Cerebellar cortex (tissue), 1 donor: ENCODE results near the gene TRRAP.
"Not testable (repeated sequence)": the region's sequence is repeated elsewhere in the genome, so short reads cannot be mapped to it uniquely, and the experiment has no call there.

Source experiments
- DNase-seq: peaks from one replicate; pipeline ENCODE4 v3.0.0-alpha.2; 2015; ENCODE audit warnings: low spot score

TRRAP gene

GRCh38 chr7:99030457-99030856 lies 152.1 kb downstream of the TRRAP start:
- DNase-seq = no peak

GRCh38 chr7:99030951-99031350 lies 152.6 kb downstream of the TRRAP start:
- DNase-seq = no peak

DNA sequence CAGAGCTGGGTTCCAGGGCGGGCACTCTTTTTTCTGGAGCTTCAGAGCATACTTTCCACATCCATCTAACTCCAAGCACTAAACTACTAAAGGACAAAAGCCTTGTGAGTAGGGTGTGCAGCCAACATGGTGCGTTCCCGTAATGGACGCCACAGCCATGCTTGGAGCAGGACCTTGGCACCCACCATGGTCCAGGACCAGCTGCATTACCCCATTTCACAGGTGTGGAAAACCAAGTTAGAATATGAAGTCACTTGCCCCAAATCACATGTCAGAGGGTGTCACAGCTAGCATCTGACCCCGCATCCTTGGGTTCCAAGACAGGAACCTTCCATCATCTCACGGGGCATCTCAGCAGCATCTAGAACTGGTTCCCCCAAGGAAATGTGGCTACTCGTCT lies 153.2 kb downstream of the TRRAP start:
- DNase-seq = no peak

DNA sequence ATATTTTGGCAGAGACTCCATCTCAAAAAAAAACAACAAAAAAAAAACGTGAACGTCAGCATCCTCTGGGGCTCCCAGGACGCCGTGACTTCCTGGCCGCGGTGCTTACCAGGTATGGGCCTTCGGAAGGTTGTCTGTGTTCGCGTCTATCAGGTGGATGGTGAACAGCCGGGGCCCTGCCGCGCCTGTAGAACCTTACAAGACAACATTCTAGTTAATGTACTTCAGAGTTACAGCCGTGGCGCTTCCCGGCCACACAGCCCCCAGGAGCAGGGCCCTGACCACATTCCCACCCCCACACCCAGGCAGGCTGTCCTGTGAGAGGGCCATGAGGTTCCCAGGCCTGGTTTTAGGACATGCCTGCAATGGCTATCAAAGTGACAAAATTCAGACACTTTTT lies 154.6 kb downstream of the TRRAP start:
- no peak for DNase-seq

DNA sequence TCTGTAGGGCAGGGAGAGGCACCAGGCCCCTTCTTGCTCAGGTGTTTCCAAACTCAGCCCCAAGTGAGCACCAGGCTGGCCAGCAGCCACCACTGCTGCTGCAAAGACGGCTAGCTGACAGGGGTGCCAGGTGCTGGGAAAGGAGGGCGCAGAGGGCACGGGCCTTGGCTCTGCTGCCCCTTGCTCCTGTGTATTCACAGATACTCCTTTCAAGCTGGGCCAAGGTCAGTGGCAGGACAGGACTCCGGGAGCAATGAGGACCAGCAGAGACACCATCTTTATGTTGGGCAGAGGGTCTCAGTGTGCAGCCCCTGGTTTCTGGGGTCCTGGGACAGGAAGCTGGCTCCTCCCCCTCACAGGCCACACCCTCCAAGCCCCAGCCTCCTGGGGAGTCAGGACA lies 155.4 kb downstream of the TRRAP start:
- no peak for DNase-seq

DNA sequence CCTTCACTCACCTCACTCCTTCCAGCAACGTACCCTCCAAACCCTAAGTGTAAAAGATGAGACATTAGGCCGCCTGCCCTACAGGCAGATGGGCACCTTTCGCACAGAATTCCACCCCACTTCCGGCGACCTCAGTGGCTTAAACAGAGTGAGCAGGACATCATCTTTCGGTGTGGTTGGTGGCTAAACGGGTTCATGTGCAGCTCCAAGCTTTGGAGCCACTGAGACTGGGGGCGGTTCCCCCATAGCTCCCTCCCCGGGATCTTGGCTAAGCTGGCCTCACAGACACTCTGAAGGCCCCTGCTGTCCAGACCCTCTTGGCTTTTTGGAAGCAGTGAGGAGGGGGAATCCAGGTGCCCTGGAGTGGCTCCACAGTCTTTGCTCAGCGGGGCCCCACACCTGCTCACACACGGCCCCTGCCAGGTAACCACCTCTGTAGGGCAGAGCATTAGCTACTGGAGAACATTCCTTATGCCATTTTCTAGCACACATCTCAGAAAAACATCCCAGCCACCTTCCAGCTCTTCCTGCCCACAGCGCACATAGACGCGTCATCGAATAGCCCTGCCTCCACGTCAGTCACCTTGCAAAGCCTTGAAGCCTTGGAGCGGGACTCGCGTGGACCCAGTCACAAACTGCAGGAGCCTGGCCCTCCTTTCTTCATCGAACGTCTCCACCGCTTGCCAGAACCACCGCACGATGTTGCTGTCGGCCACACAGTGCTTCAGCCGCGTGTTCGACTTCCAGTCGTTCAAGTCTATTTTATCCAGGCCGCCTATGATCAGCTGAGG lies 156.8 kb downstream of the TRRAP start:
- DNase-seq = no peak

- DNase-seq = no peak
These were observed 157.6 kb downstream of the TRRAP start for GRCh38 chr7:99035723-99036545.

DNA sequence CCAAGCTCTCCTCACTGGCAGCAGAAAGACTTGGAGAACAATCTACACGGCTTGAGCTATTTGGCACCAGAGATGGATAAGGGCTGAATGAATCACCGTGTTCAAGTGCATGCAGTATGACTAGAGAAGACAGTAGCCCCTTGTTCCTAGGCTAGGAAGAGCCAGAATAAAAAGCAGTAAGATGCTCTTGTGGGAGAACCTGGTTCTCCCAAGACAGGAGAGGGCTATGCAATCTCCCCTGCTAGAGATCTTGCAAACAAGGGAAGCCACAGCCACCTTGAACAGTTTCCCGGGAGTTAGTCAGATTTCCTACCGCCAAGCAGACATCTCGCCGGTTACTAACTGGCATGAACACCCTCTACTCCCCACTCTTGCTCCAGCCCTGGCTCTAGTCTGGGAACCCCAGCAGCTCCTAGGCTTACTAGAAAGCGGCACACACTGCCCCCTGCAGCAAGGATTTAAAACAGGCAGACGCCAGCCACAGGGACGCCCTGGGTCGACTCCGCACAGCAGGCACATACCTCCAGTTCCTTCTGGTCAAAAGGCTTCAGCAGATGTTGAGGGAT lies 158.3 kb downstream of the TRRAP start:
- DNase-seq = peak; percentile 84

GRCh38 chr7:99037327-99037940 lies 159.1 kb downstream of the TRRAP start:
- DNase-seq = no peak

DNA sequence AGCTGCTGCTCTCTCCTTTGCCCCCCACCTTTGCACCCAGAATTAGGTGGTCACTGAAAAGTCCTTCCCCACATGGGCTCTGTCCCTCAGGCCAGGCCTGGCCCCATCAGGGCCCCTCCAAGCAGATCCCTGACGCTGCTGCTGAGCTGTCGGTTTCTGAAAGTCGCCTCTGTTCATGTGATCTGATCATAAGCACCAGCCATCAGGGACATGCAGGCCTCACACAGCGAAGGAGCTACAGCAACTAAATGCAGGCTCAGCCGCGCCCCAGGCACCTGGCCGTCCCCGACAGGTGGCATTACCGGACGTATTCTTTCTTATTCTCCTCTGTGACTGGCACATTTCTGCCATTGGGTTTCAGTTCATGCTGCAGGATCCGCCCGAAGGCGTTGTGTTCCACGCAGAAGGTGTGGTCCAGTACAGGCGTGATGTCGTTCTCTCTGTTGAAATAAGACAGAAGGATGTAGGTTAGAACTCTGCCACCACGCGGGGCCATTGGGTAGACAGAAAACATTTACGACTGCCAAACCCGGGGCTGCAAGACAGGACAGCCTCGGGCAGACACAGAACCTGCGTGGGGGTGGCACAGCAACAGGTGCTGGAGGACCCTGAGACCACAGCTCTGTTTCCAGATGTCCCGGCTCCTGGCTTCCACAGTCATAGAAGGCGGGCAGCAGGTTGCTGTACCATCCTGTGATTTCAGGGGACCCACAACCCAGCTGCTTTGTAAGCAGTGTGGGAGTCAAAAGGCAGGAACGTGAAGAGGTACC lies 159.9 kb downstream of the TRRAP start:
- no peak for DNase-seq

- no peak for DNase-seq
These were observed 161.1 kb downstream of the TRRAP start for GRCh38 chr7:99039384-99039891.

DNA sequence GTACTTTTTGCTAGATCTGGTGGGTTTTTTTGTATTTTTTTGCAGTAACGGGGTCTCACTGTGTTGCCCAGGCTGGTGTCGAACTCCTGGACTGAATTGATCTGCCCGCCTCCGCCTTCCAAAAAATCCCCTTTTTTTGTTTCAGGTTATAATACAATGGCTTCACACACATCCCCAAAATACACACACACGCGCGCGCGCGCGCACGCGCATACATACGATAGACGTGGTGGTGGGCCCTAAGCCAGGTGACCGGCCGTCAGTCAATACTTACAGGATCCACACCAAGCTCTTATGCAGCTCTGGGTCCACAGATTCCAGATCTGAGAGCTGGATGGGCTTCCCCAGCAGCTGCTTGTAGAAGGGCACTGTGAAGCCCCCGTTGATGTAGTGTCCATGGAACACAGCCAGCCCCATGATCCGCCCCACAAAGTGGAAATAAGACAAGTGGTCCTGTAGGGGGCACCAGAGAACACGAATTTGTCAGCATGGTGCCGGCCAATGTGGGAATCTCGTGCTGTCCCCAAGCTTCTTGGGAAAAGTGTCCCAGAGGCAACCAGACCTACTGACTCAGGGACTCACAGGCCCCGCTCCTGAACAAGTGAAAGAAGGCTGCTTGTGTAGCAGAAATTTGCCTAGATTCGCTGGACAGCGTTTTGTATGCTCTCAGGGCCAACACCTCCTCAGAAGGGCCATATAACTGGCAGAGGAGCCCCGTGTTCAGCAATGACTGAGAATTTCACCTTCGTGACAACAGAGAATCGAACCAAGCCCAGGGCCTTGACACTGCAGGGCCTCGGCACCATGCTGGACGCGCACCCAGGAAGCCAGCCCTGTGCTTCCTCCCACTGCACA lies 162.0 kb downstream of the TRRAP start:
- peak; percentile 91 for DNase-seq

- DNase-seq = peak; percentile 30
These were observed 163.2 kb downstream of the TRRAP start for GRCh38 chr7:99041526-99041925.

GRCh38 chr7:99042957-99043356 lies 164.6 kb downstream of the TRRAP start:
- no peak for DNase-seq

- not testable (repeated sequence) for DNase-seq
These were observed 166.5 kb downstream of the TRRAP start for GRCh38 chr7:99044858-99045257.

- DNase-seq = not testable (repeated sequence)
These were observed 167.9 kb downstream of the TRRAP start for GRCh38 chr7:99046262-99046661.

DNA sequence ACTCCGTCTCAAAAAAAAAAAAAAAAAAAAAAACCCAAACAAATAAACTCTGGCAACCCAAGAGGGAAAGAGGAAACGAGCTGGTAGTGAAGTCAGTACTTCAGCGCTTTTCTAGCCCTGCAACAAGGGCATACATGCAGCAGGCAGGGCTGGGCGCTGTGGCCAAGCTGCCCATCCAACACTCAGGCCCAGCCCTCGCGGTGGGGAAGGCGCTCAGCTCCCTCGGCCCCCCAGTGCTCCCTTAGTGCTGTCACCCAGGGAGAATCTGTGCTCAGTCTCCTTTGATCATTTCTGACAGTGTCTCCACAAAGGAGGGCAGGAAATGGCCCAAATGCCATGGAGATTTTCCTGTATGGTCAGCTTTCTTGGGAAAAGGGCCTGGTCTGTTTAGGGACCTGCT lies 168.4 kb downstream of the TRRAP start:
- no peak for DNase-seq

DNA sequence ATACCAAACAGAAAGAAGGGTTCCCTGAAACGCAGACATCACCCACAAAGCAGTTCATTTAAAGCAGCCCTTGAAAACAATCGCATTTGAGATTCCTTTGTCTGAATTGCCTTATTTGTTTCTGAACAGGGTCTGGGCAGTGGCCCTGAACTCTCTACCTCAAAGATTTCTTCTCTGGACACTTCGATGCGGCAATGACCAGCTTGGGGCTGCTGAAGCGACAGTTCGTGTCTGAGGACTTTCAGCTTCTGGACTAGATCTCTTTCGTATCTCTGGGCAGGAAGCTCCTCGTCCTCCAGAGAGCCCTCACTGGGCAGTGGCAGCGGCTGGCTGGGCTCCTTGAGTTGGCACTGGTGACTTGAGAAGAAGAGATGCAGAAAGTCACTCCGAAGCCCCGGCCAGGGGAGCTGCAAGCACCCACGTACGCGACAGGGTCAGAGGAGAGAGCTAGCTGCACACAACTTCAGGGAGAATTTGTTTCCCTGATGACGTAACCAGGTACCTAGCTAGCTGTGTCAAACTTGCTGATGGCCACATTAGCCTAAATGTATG lies 169.3 kb downstream of the TRRAP start:
- no peak for DNase-seq

DNA sequence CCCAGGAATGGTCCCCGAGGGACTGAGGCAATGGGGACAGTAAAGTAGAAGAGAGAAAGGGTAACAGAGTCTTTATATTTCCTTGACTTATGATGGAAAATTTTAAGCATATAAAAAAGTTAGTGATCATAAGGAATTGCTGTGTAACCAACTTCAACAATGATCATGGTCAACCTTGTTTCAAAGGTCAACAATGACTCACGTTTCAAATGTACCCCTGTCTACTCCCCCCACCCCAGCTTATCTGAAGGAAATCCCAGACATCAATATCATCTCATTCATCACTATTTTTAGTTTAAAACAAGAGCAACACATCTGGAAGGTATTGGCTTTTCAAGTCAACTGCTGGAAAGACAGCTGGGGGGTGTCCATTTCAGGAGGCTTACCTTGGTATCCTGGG lies 172.6 kb downstream of the TRRAP start:
- DNase-seq = no peak

DNA sequence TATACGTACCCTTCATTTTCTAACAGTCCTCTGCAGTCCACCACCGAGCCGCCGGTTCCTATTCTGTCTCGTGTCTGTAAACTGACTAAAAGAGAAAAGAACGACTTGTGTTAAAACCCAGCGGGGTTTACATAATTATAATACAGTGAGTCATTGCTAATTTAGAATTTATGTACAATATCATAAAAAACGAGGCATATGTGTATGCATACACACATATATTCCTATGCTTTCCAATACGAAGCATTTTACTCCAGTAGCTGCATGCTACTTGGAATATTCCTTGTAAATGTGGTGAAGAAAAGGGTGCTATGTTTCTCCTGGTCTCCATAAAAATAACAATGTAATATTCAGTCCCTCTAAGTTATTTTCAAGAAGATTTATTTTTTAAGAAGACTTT lies 176.4 kb downstream of the TRRAP start:
- DNase-seq = no peak
